Omental fat pad (tissue), 4 donors: ENCODE measurements around the gene CYFIP2. TPM values are rescaled to one million over a fixed set of nuclear protein-coding genes. Genes with fewer than 3 reads are reported as not detected.

ENCODE experiments used
- ATAC-seq: fragments of 150-250 bp; one replicate; pipeline ENCODE4 v1.9.1; 2016; ENCODE audit warnings: mild to moderate bottlenecking, moderate library complexity; ENCODE audit not compliant: low FRiP score
- DNase-seq: peaks from one replicate; pipeline ENCODE4 v3.0.0-alpha.2; 2019; ENCODE audit warnings: low spot score
- CTCF ChIP-seq, 3 donors: fragments of 450-650 bp; IDR thresholded peaks; one replicate each; pipeline ENCODE4 v1.5.1; 2016 to 2017; ENCODE audit warnings: antibody characterized with exemption in 3 of 3, mild to moderate bottlenecking in 3 of 3, moderate library complexity in 2 of 3
- total RNA-seq, 4 donors: library from RNA; depleted of rRNA; stranded (reverse); fragments of >200 nt; gene quantifications; one replicate each; pipeline ENCODE4 v1.1.0, GENCODE V29; 2016

CYFIP2 gene
- total RNA-seq, 4 donors from 2014 or later = 12.7 to 25.5 (median 15.8) TPM

- ATAC-seq = no peak
- DNase-seq = no peak
- TF ChIP-seq CTCF (IDR thresholded peaks at IDR 0.05) = no peak
Measured at GRCh38 chr5:157444224-157444623, 178.3 kb downstream of the CYFIP2 start.

Other genes with a start within 250 kb of the CYFIP2 start
- 1 to 10 TPM in 2 of 4 donors, under 1 TPM in 1, not detected in 1; 0.19 to 2.2 (median 1.1) TPM for gene HAVCR1, start 207.0 kb upstream of the CYFIP2 start, total RNA-seq
- gene HAVCR2, start 157.1 kb upstream of the CYFIP2 start, total RNA-seq = 10 to 100 TPM; 11.7 to 84.9 (median 17.1) TPM
- gene MED7, start 123.3 kb upstream of the CYFIP2 start, total RNA-seq = 10 to 100 TPM in 1 of 4 donors, 1 to 10 TPM in 3; 7.1 to 14.5 (median 8.6) TPM
- not detected for gene GARIN3, start 99.9 kb upstream of the CYFIP2 start, total RNA-seq
- gene ITK, start 85.3 kb upstream of the CYFIP2 start, total RNA-seq = 10 to 100 TPM in 1 of 4 donors, 1 to 10 TPM in 3; 2.0 to 17.2 (median 5.3) TPM
- gene NIPAL4, start 194.1 kb downstream of the CYFIP2 start, total RNA-seq = 1 to 10 TPM in 1 of 4 donors, under 1 TPM in 2, not detected in 1; 0.63 to 1.2 (median 0.84) TPM